GM12864 (cell line): Measurements from ENCODE around the gene HDAC7.

Experiments
- DNase-seq: peaks from one replicate; pipeline ENCODE4 v3.0.0-alpha.2; 2011; ENCODE audit warnings: low read depth
- H3K4me3 ChIP-seq: 2 replicates; pipeline ENCODE4 v1.5.1; 2011; ENCODE audit warnings: mild to moderate bottlenecking, low read depth, low read length, control low read depth
- CTCF ChIP-seq: IDR thresholded peaks from 2 replicates; pipeline ENCODE4 v1.5.1; 2011; ENCODE audit warnings: low read depth, mild to moderate bottlenecking, moderate library complexity, low read length, control low read depth, inconsistent platforms; ENCODE audit errors: missing control alignments

The HDAC7 gene

DNA sequence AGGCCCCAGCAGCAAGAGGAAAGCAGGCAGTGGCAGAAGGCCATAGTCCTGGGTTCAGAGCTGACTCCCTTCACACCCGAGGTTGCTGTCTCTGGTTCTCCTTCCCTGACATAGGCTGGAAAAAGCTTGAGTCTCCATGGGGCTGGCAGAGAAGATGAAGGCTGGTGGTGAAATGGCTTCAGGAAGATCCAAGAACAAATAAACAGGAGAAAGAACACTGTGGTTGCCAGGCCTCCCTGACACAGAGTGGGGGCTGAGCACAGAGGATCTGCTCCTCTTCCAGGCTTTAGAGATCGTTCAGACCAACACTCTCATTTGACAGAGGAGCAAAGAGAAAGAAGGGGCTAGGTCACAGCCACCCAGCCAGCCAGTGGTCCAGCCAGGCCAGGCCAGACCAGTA is 14.3 kb downstream of the HDAC7 start:
- no peak overlapping the region for H3K4me3 ChIP-seq
- no peak for TF ChIP-seq CTCF
- no peak for DNase-seq

GRCh38 chr12:47804171-47804570 is 15.5 kb downstream of the HDAC7 start:
- H3K4me3 ChIP-seq = no peak overlapping the region
- no peak for TF ChIP-seq CTCF
- no peak for DNase-seq

GRCh38 chr12:47803191-47803875 is 16.4 kb downstream of the HDAC7 start:
- no peak overlapping the region for H3K4me3 ChIP-seq
- no peak for DNase-seq
- no peak for TF ChIP-seq CTCF

- no peak overlapping the region for H3K4me3 ChIP-seq
- no peak for DNase-seq
- TF ChIP-seq CTCF = peak; percentile 47
These were observed 17.4 kb downstream of the HDAC7 start for GRCh38 chr12:47802312-47802711.

GRCh38 chr12:47801904-47802246 is 17.8 kb downstream of the HDAC7 start:
- no peak overlapping the region for H3K4me3 ChIP-seq
- no peak for DNase-seq
- no peak for TF ChIP-seq CTCF

- DNase-seq = no peak
- no peak overlapping the region for H3K4me3 ChIP-seq
- no peak for TF ChIP-seq CTCF
These were observed 18.4 kb downstream of the HDAC7 start for GRCh38 chr12:47801170-47801903.

DNA sequence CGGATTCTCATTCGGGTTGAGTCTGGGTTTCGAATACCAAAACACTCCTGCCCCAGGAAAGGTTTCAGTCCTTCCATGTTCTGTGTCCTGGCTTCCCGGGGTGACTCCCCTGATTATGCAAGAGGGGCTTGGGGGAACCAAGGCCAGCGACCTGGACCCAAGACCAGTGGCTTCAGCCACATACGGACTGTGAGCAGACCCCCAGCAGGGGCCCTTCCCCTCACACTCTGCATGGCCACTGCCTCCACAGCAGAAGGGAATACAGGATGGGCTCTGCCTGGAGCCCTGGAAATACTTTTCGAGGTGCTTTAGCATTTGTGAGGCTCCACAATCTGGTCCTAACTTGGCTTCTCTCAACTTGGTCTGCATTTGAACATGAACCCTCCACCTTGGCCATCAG is 19.1 kb downstream of the HDAC7 start:
- no peak overlapping the region for H3K4me3 ChIP-seq
- no peak for TF ChIP-seq CTCF
- no peak for DNase-seq
